H1 (cell line): ENCODE measurements around the gene TMEM202.

Experiments
- ATF3 ChIP-seq: IDR thresholded peaks from 2 replicates; pipeline ENCODE4 v1.6.1; 2011; ENCODE audit warnings: low read depth, mild to moderate bottlenecking, low read length; ENCODE audit not compliant: insufficient read depth
- CEBPB ChIP-seq: IDR thresholded peaks from 2 replicates; pipeline ENCODE4 v1.6.1; 2012; ENCODE audit warnings: low read depth, low read length
- CHD1 ChIP-seq: IDR thresholded peaks from 2 replicates; pipeline ENCODE4 v1.6.1; 2012; ENCODE audit warnings: low read depth, low read length, improper control_type of control experiment
- CTCF ChIP-seq, 3 experiments: IDR thresholded peaks; 1 replicate in 2 of 3; 2 replicates in 1 of 3; pipeline versions ENCODE4 v1.5.1 to v1.6.1; 2011; ENCODE audit warnings: low read length in 3 of 3, mild to moderate bottlenecking in 3 of 3, inconsistent platforms in 2 of 3, low read depth in 1 of 3, moderate library complexity in 1 of 3; ENCODE audit not compliant: insufficient read depth in 1 of 3; ENCODE audit errors: control extremely low read depth in 1 of 3
- GABPA ChIP-seq: IDR thresholded peaks from 2 replicates; pipeline ENCODE4 v1.6.1; 2011; ENCODE audit warnings: mild to moderate bottlenecking, low read length, moderate library complexity, borderline replicate concordance; ENCODE audit not compliant: insufficient read depth
- MAX ChIP-seq: IDR thresholded peaks from 2 replicates; pipeline ENCODE4 v1.6.1; 2012; ENCODE audit warnings: inconsistent platforms
- POLR2A ChIP-seq, 2 experiments: IDR thresholded peaks; 1 replicate in 1 of 2; 2 replicates in 1 of 2; pipeline ENCODE4 v1.6.1; 2011; ENCODE audit warnings: low read depth in 2 of 2, low read length in 2 of 2, mild to moderate bottlenecking in 2 of 2; ENCODE audit errors: control extremely low read depth in 1 of 2
- POLR2AphosphoS5 ChIP-seq: IDR thresholded peaks from 2 replicates; pipeline ENCODE4 v1.6.1; 2011; ENCODE audit warnings: low read depth, low read length
- ZNF274 ChIP-seq: IDR thresholded peaks from 2 replicates; pipeline ENCODE4 v1.7.0; 2012; ENCODE audit warnings: low read length, borderline replicate concordance; ENCODE audit errors: extremely low read depth

- TF ChIP-seq MAX: no peak
- no peak for TF ChIP-seq GABPA
- no peak for TF ChIP-seq ZNF274
- no peak for TF ChIP-seq CTCF (IDR thresholded peaks at IDR 0.05; ENCODE audit: control extremely low read depth in 1 of 3, insufficient read depth in 1 of 3, low read depth in 1 of 3, low read length in 3 of 3)
- TF ChIP-seq POLR2AphosphoS5: no peak
- no peak for TF ChIP-seq POLR2A (IDR thresholded peaks at IDR 0.05; ENCODE audit: control extremely low read depth in 1 of 2, low read depth in 2 of 2, low read length in 2 of 2)
- no peak for TF ChIP-seq CHD1
- no peak for TF ChIP-seq CEBPB
- TF ChIP-seq ATF3: no peak
Measured at GRCh38 chr15:72423256-72423655, 25.2 kb downstream of the TMEM202 start.
